Measurements from ENCODE around the gene ARHGAP20.

ARHGAP20 gene

GRCh38 chr11:110606415-110606814, 105.8 kb downstream of the ARHGAP20 start:
- DNase-seq = no peak

GRCh38 chr11:110601936-110602335, 110.3 kb downstream of the ARHGAP20 start:
- DNase-seq = no peak

GRCh38 chr11:110600322-110600721, 111.9 kb downstream of the ARHGAP20 start:
- DNase-seq = no peak

GRCh38 chr11:110599207-110599606, 113.0 kb downstream of the ARHGAP20 start:
- no peak for DNase-seq

- DNase-seq = no peak
Observed at GRCh38 chr11:110598725-110599124, 113.5 kb downstream of the ARHGAP20 start.

- DNase-seq = no peak
Observed at GRCh38 chr11:110587972-110588371, 124.3 kb downstream of the ARHGAP20 start.

- no peak for DNase-seq
Observed at GRCh38 chr11:110587129-110587528, 125.1 kb downstream of the ARHGAP20 start.

- no peak for DNase-seq
Observed at GRCh38 chr11:110584150-110584549, 128.1 kb downstream of the ARHGAP20 start.

GRCh38 chr11:110582728-110583432, 129.4 kb downstream of the ARHGAP20 start:
- DNase-seq = no peak

- no peak for DNase-seq
Observed at GRCh38 chr11:110580571-110580970, 131.7 kb downstream of the ARHGAP20 start.

- DNase-seq = no peak
Observed at GRCh38 chr11:110573411-110573810, 138.8 kb downstream of the ARHGAP20 start.

- DNase-seq = no peak
Observed at GRCh38 chr11:110571081-110571720, 141.0 kb downstream of the ARHGAP20 start.

GRCh38 chr11:110566577-110566976, 145.7 kb downstream of the ARHGAP20 start:
- no peak for DNase-seq

- no peak for DNase-seq
Observed at GRCh38 chr11:110565357-110566336, 146.6 kb downstream of the ARHGAP20 start.

- no peak for DNase-seq
Observed at GRCh38 chr11:110564676-110565356, 147.4 kb downstream of the ARHGAP20 start.

GRCh38 chr11:110544779-110545178, 167.5 kb downstream of the ARHGAP20 start:
- DNase-seq = no peak

- no peak for DNase-seq
Observed at GRCh38 chr11:110538154-110538553, 174.1 kb downstream of the ARHGAP20 start.

- DNase-seq = no peak
Observed at GRCh38 chr11:110530900-110531741, 181.1 kb downstream of the ARHGAP20 start.

GRCh38 chr11:110529043-110529442, 183.2 kb downstream of the ARHGAP20 start:
- DNase-seq = no peak

- no peak for DNase-seq
Observed at GRCh38 chr11:110527146-110527545, 185.1 kb downstream of the ARHGAP20 start.

All from NCI-H1930 (cell line).